ENCODE results near the gene OLFM2.

Gene OLFM2

DNA sequence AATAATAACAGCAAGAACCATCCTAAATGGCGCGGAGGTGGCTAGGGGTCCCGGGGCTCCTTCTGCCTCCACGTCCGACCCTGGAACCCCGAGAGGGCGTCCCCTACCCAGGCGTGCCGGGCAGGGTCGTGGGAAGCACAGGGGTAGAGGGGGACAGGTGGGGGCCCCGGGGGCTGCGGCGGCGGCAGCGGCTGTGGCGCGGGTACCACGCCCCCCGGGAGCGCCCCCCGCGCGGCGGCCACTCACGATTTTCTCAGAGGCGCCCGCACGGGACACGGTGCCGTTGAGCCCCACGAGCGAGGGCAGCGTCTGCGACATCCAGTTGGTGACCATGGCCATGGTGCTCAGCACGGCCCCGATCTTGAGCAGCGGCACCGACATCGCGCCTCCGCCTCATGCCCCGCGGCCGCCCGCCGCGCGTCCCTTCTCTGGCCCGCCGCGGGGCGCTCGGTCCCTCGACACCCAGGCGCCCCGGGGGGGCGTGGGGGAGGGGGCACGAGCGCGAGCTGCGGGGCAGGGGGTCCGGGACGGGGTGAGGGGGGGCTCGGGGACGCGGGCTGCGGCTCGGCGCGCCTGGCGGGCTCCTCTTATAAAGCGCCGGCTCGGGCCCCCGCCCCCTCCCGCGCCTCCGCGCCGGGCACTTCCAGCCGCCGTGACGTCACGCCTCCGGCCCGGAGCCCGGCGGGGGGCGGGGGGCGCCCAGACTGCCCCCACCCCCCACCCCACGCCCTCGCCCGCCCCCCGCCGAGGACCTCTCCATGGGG lies 22.9 kb downstream of the OLFM2 start:
- H3K9me3 ChIP-seq (ENCODE audit: insufficient read depth, low read depth, low read length): no peaks in the 10 kb centered on the region
- no peaks in the 10 kb centered on the region for H3K36me3 ChIP-seq (ENCODE audit: insufficient read depth, low read length)
- TF ChIP-seq, protein P1, sequence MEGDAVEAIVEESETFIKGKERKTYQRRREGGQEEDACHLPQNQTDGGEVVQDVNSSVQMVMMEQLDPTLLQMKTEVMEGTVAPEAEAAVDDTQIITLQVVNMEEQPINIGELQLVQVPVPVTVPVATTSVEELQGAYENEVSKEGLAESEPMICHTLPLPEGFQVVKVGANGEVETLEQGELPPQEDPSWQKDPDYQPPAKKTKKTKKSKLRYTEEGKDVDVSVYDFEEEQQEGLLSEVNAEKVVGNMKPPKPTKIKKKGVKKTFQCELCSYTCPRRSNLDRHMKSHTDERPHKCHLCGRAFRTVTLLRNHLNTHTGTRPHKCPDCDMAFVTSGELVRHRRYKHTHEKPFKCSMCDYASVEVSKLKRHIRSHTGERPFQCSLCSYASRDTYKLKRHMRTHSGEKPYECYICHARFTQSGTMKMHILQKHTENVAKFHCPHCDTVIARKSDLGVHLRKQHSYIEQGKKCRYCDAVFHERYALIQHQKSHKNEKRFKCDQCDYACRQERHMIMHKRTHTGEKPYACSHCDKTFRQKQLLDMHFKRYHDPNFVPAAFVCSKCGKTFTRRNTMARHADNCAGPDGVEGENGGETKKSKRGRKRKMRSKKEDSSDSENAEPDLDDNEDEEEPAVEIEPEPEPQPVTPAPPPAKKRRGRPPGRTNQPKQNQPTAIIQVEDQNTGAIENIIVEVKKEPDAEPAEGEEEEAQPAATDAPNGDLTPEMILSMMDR (conservative IDR thresholded peaks at IDR 0.05; ENCODE audit: low read length): no peak
- no peak for TF ChIP-seq EZH2phosphoT487 (IDR thresholded peaks at IDR 0.05; ENCODE audit: borderline replicate concordance)
- no peaks in the 10 kb centered on the region for H3F3A ChIP-seq (ENCODE audit: low read depth)
- H3K4me2 ChIP-seq (ENCODE audit: low read depth, low read length, poor library complexity, severe bottlenecking): no peak overlapping the region
- H3K4me1 ChIP-seq (ENCODE audit: insufficient read depth, low read length, poor library complexity, severe bottlenecking): no peaks in the 10 kb centered on the region
- no peaks in the 10 kb centered on the region for H3K9me2 ChIP-seq (replicated peaks; ENCODE audit: low read depth, low read length)
- H4K20me1 ChIP-seq (ENCODE audit: insufficient read depth, low read length, poor library complexity, severe bottlenecking): no peaks in the 10 kb centered on the region
- H2AFZ ChIP-seq (ENCODE audit: low read length): no peak overlapping the region
- H3K9ac ChIP-seq (ENCODE audit: low read depth, low read length, poor library complexity, severe bottlenecking): no peak overlapping the region
- H3K4me3 ChIP-seq (ENCODE audit: low read length, poor library complexity, severe bottlenecking): no peak overlapping the region
- H3K79me2 ChIP-seq (ENCODE audit: insufficient read depth, low read length): no peaks in the 10 kb centered on the region
- H3K27me3 ChIP-seq (ENCODE audit: insufficient read depth, low read length, poor library complexity, severe bottlenecking): no peaks in the 10 kb centered on the region

- no peak overlapping the region for H3K4me3 ChIP-seq (ENCODE audit: low read length, poor library complexity, severe bottlenecking)
- no peaks in the 10 kb centered on the region for H3K9me3 ChIP-seq (ENCODE audit: insufficient read depth, low read depth, low read length)
- H3K4me1 ChIP-seq (ENCODE audit: insufficient read depth, low read length, poor library complexity, severe bottlenecking): no peaks in the 10 kb centered on the region
- no peak for TF ChIP-seq EZH2phosphoT487 (IDR thresholded peaks at IDR 0.05; ENCODE audit: borderline replicate concordance)
- TF ChIP-seq, protein P1 (conservative IDR thresholded peaks at IDR 0.05; ENCODE audit: low read length): no peak
- H2AFZ ChIP-seq (ENCODE audit: low read length): no peak overlapping the region
- no peaks in the 10 kb centered on the region for H3K36me3 ChIP-seq (ENCODE audit: insufficient read depth, low read length)
- H3K27me3 ChIP-seq (ENCODE audit: insufficient read depth, low read length, poor library complexity, severe bottlenecking): no peaks in the 10 kb centered on the region
- no peaks in the 10 kb centered on the region for H3K79me2 ChIP-seq (ENCODE audit: insufficient read depth, low read length)
- no peaks in the 10 kb centered on the region for H3F3A ChIP-seq (ENCODE audit: low read depth)
- H4K20me1 ChIP-seq (ENCODE audit: insufficient read depth, low read length, poor library complexity, severe bottlenecking): no peaks in the 10 kb centered on the region
- H3K4me2 ChIP-seq (ENCODE audit: low read depth, low read length, poor library complexity, severe bottlenecking): no peak overlapping the region
- H3K9me2 ChIP-seq (replicated peaks; ENCODE audit: low read depth, low read length): no peaks in the 10 kb centered on the region
- H3K9ac ChIP-seq (ENCODE audit: low read depth, low read length, poor library complexity, severe bottlenecking): no peak overlapping the region
Measured at GRCh38 chr19:9912551-9913236, 23.6 kb downstream of the OLFM2 start.

DNA sequence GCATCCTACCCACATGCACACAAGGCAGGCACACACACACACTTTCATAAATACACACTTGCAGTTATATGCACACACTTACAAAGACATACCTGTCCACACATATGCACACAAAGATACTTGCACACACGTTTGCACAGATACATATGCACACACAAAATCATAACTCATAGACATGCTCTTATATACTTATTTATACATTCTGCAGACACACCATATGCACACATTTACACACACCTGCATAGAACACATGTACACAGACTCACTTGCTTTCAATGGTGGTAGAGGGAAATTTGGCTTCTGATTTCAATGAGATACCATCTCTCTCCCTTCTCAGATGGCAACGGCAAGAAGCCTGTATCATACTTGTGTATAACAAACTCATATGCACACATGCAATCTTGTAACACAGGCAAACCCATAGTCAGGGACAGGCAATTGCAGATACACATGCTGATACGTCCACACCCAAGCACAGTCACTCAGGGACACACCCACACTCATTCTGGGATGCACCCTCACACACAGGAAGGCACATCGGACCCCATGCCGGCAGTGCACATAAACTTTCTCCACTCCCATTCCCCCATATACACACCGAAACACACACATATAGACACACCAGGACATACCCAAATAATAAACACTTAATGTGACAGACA lies 24.7 kb downstream of the OLFM2 start:
- no peaks in the 10 kb centered on the region for H3K27me3 ChIP-seq (ENCODE audit: insufficient read depth, low read length, poor library complexity, severe bottlenecking)
- no peak for TF ChIP-seq EZH2phosphoT487 (IDR thresholded peaks at IDR 0.05; ENCODE audit: borderline replicate concordance)
- TF ChIP-seq, protein P1 (conservative IDR thresholded peaks at IDR 0.05; ENCODE audit: low read length): no peak
- no peak overlapping the region for H3K4me2 ChIP-seq (ENCODE audit: low read depth, low read length, poor library complexity, severe bottlenecking)

More for the DNA sequence above, 24.7 kb downstream of the OLFM2 start:
- Histone ChIP-seq H3K36me3 (ENCODE audit: insufficient read depth, low read length) (no peaks in the 10 kb centered on the region), H3K4me1 (ENCODE audit: insufficient read depth, low read length, poor library complexity, severe bottlenecking) (no peaks in the 10 kb centered on the region), H3K4me3 (ENCODE audit: low read length, poor library complexity, severe bottlenecking) (no peak overlapping the region), H3K9me3 (ENCODE audit: insufficient read depth, low read depth, low read length) (no peaks in the 10 kb centered on the region), H3K9ac (ENCODE audit: low read depth, low read length, poor library complexity, severe bottlenecking) (no peak overlapping the region), H3F3A (ENCODE audit: low read depth) (no peaks in the 10 kb centered on the region), H2AFZ (ENCODE audit: low read length) (no peak overlapping the region), H3K79me2 (ENCODE audit: insufficient read depth, low read length) (no peaks in the 10 kb centered on the region), H4K20me1 (ENCODE audit: insufficient read depth, low read length, poor library complexity, severe bottlenecking) (no peaks in the 10 kb centered on the region), H3K9me2 (replicated peaks; ENCODE audit: low read depth, low read length) (no peaks in the 10 kb centered on the region)

Data from Loucy (cell line).